ENCODE data around the gene ELMO1.

GRCh38 chr7:37018954-37019353 is 429.7 kb downstream of the ELMO1 start:
- TF ChIP-seq CTCF (IDR thresholded peaks at IDR 0.05; ENCODE audit: low read depth, low read length, missing input control) (no peak), JUND (IDR thresholded peaks at IDR 0.05) (no peak)

Measured in liver (tissue), 3 donors.